GM12891 (cell line): ENCODE results near the gene MUC6.

ENCODE experiments used
- DNase-seq: peaks from one replicate; pipeline ENCODE4 v3.0.0; 2011; ENCODE audit warnings: low spot score; ENCODE audit not compliant: insufficient read length
- FAIRE-seq: peaks from 2 replicates; lab custom pipeline; 2011; peaks lifted over from hg19 to GRCh38; lab: Jason Lieb, UNC
- PAX5 ChIP-seq: IDR thresholded peaks from 2 replicates; pipeline ENCODE4 v1.6.1; 2011; ENCODE audit warnings: low read length, moderate library complexity, mild to moderate bottlenecking; ENCODE audit not compliant: insufficient read depth, severe bottlenecking
- POLR2A ChIP-seq: IDR thresholded peaks from 2 replicates; pipeline ENCODE4 v1.6.1; 2011; ENCODE audit warnings: low read depth, low read length, control low read depth
- POLR2AphosphoS5 ChIP-seq: IDR thresholded peaks from 2 replicates; pipeline ENCODE4 v1.6.1; 2011; ENCODE audit warnings: low read depth, low read length, control low read depth
- POU2F2 ChIP-seq: IDR thresholded peaks from 2 replicates; pipeline ENCODE4 v1.6.1; 2011; ENCODE audit warnings: low read depth, mild to moderate bottlenecking, control low read depth, low read length, moderate library complexity
- SPI1 ChIP-seq: IDR thresholded peaks from 2 replicates; pipeline ENCODE4 v1.6.1; 2011; ENCODE audit warnings: low read depth, low read length, control low read depth
- TAF1 ChIP-seq: IDR thresholded peaks from 2 replicates; pipeline ENCODE4 v1.6.1; 2011; ENCODE audit warnings: low read depth, low read length, control low read depth

The MUC6 gene

DNA sequence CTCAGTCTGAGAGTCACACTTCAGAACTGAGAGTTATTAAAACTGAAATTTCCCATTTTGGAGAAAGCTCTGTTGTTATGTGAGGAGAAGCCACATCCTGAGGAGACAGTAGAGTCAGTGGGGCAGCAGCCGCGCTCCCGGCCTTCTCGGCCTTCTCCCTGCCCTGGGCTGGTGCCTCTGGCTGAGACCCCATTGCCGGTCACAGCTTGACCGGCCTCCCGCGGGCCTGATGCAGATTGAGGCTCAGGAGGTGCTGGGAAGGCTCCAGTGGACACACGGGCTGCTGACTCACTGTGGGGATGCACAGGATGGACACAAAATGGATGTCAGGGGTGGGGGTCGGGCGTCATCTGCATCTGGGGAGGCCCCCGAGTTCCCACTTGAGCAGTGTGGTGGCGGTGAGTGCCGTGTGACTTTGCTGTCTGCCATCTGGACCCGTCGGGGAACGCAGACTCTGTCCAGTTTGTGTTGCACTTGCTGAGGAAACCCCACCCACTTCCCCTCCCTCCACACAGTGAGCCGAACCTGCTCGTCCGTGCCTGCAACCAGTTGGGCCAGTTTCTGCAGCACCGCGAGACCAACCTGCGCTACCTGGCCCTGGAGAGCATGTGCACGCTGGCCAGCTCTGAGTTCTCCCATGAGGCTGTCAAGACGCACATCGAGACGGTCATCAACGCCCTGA, 50.1 kb downstream of the MUC6 start:
- FAIRE-seq (no peak), DNase-seq (no peak)

DNA sequence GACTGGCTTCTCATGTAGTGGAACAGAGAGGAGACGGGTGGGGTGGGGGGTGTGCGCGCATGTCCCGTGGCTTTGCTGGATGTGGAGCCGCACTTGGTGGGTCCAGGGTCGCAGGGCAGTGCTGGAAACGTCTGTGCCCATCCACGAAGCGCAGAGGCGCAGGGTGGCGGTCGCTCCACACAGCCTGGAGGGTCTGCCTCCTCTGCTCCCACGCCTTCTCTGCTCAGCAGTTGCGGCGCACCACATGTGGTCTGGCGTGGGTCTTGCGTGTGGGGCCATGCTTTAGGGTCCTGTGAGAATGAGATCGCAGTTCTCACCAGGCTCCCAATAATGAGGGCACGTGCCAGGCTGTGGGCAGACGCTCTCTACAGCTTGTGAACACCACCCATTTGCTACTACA, 50.7 kb downstream of the MUC6 start:
- DNase-seq = no peak
- no peak for FAIRE-seq
- TF ChIP-seq TAF1 (no peak), SPI1 (no peak), PAX5 (no peak), POLR2AphosphoS5 (no peak), POU2F2 (no peak), POLR2A (no peak)

More for the DNA sequence above, 50.1 kb downstream of the MUC6 start:
- TF ChIP-seq POU2F2 (no peak), POLR2AphosphoS5 (no peak), TAF1 (no peak), POLR2A (no peak)

DNA sequence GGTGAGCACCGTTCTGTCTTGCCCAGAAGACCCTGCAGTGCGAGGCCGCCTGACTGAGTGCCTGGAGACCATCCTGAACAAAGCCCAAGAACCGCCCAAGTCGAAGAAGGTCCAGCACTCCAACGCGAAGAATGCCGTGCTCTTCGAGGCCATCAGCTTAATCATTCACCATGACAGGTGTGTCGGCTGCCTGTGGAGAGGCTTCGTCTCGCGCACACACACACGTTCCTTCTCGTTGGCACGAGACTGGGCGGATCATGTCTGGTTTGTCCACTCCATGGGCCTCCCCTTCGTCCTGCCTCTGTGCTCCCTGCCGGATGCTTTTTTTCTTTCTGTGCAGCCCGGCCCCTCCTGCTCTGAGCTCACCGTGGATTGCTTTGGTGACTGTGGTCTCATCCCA, 51.1 kb downstream of the MUC6 start:
- TF ChIP-seq PAX5 (no peak), POU2F2 (no peak), SPI1 (no peak)
- FAIRE-seq (no peak), DNase-seq (no peak)

DNA sequence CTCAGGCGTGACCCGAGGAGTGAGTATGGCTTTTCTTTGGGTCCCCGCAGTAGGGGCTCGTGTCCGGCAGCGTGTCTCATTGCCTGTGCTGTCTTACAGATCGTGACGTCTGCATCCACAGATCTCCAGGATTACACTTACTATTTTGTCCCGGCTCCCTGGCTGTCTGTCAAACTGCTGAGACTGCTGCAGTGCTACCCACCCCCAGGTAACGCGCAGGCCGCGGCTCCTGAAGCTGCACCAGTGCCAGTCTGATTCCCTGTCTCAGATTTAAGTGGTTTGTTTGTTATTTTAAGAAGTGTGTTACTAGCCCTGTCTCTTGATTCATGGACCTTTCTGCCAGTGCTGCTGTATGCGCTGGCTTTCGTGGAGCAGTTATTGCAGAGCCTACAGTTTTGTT, 52.0 kb downstream of the MUC6 start:
- TF ChIP-seq POLR2AphosphoS5 (no peak), SPI1 (no peak), POU2F2 (no peak), PAX5 (no peak)
- no peak for FAIRE-seq
- no peak for DNase-seq

DNA sequence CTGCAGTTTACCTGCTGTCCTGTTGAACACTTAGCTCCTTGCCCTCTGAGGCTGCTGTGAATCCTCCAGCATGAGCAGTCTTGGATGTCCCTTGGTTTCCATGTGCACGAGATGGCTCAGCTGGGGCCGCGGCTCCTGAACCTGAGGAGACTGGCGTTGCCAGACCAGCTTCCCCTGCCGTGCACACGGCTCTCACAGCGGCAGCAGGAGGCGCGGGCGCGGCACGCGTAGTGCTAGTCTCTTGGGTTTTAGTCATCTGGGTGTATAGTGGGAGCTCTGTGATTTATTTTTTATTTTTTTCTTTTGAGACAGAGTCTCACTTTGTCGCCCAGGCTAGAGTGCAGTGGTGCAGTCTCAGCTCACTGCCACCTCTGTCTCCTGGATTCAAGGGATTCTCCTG, 54.8 kb downstream of the MUC6 start:
- no peak for TF ChIP-seq POLR2AphosphoS5
- no peak for TF ChIP-seq PAX5
- no peak for TF ChIP-seq POU2F2
- no peak for TF ChIP-seq TAF1
- TF ChIP-seq SPI1 = no peak
- TF ChIP-seq POLR2A = no peak
- no peak for DNase-seq
- no peak for FAIRE-seq

DNA sequence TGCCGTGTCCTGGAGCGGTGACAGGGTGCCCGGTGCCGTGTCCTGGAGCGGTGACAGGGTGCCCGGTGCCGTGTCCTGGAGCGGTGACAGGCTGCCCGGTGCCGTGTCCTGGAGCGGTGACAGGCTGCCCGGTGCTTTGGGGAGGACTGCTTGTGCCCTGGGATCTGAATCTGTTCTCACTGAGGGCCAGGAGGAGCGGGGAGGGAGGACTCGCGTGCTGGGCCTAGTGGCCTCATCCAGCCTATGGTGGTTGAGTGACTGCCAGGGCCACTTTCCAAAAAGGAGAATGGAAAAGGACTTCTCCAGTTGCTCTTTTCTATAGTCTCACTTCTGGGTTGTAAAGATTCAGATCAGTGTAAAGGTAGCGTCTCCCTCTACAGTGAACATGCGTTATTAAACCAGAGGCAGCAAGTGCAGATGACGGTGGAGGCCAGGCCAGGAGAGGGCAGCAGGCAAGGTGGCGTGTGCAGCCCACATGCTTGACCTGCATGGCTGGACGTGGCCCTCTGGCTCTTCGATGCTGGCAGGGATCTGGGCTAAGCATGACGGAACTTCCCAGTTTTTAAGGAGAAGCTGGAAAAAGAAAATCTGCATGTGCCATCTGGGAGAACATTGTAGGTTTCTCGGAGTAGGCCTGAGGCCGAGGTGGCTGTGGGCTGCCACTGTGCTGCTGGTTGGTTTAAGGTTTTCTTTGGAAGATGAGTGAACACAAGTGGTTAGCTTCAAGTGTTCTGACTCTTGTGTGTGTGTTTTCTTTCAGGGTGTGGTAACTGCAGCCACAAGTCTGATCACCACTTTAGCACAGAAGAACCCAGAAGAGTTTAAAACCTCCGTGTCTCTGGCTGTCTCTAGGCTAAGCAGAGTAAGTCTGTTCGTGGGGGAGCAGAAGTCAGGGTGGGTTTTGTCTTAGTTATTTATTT, 55.8 kb downstream of the MUC6 start:
- TF ChIP-seq POU2F2 (no peak), POLR2AphosphoS5 (no peak)
- FAIRE-seq (no peak), DNase-seq (no peak)

DNA sequence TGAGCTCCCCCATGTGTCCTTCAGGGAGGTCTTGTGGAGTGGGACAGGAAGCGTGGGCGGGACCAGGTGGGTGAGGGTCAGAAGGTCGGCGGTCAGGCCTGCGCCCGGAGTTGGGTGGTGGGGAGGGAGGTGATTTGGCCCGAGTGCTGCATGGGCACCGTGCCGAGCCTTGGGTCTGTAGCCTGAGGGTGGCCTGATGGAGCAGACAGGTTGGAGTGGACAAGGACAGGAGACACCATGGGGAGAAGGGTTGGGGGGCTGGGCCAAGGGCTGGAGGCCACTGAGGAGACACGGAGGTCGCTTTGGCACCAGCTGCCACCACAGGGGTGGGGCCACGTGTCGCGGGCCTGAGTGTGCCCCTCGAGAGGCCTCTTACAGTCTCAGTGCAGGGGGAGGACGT, 57.7 kb downstream of the MUC6 start:
- DNase-seq (no peak), FAIRE-seq (no peak)
- TF ChIP-seq SPI1 (no peak), POLR2AphosphoS5 (no peak), TAF1 (no peak), POLR2A (no peak), PAX5 (no peak), POU2F2 (no peak)

DNA sequence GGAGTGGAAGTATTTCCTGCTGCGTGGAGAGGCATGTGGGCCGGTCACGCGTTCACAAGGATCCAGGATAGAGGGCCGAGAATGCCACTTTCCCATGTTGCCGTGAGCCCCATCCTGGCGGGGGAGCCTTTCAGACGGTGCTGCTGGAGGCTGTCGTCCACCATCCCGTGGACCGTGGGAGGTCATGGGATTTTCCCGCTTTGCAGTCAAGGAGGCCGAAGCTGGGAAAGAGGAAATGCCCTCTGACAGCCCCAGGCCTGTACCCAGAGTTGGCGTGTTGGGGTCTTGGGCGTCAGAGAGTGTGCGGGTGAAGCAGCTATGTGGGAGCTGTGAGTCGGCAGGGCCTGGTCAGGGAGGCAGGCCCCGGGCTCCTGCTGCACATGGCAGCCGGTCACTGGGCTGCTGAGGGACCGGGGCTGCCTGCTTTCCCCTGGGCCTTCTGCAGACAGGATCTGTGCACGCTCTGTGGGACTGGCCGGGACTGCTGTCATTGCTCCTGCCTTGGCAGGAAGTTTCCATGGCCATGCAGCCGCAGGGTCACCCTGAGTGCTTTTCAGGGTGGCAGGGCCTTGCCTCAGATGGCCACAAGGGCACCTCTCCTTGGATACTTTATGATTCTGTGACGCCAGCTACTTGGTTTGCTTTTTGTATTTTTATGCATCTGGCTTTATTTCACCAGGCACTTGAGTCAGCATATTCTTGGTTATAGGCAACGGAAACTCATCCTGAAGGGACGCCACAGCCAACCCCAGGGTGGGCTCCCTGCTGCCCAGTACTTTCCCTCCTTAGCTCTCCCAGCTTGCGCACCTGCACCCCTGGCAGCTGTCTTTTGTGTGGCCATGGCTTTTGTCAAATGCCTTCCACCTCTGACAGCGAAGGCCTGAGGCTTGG, 58.4 kb downstream of the MUC6 start:
- FAIRE-seq (no peak), DNase-seq (no peak)
- TF ChIP-seq POLR2A (no peak), PAX5 (no peak), SPI1 (no peak), TAF1 (no peak), POU2F2 (no peak), POLR2AphosphoS5 (no peak)

DNA sequence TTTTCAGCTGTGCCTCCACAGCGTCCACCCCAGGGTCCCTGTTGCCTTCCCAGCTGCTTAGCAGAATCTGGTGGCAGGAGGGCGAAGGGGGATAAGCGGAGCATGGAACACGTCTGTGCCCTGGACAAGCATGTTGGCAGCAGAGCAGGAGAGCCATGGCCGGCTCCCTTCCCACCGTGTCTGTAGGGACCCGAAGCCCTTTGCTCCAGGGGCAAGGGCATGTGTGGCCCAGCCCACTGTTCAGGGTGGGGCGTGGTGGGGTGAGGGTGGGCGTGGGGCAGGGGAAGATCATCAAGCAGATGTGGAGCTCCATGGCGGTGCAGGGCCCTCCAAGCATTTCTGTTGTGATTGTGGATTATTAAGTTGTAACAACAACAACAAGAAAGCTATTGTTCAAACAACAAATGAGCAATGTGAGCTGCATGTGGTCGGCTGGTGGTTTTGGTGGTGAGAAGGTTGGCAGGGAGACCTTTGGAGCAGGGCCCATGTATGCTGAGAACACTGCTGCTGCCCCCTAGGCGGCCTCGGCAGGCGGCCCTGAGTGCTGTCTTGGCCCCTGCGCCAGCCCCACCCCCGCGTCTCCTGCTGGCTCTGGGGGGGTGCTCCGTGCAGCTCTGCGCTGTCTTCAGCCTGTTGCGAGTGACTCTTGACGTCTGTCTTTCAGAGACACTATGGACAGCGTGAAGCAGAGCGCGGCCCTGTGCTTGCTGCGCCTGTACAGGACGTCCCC, 59.9 kb downstream of the MUC6 start:
- TF ChIP-seq POU2F2 = no peak
- no peak for TF ChIP-seq POLR2AphosphoS5
- no peak for TF ChIP-seq POLR2A
- no peak for TF ChIP-seq SPI1
- TF ChIP-seq PAX5 = no peak
- TF ChIP-seq TAF1 = no peak
- DNase-seq (no peak), FAIRE-seq (no peak)
